H1 (cell line): ENCODE data around the gene EMP2. TPM values are rescaled to one million over a fixed set of nuclear protein-coding genes. Genes with fewer than 3 reads are reported as not detected.
A peak's percentile ranks its signal among the peaks of the same experiment; 100 is the strongest.

Experiments used
- CTCF ChIA-PET: fragments of 300-600 bp; sonication (Branson Sonifier 250); formaldehyde crosslinking; loops from one replicate; lab custom pipeline; 2021; ENCODE audit not compliant: partially characterized antibody; lab: Charles Lee
- POLR2A ChIA-PET: fragments of 300-600 bp; sonication (Branson Sonifier 250); formaldehyde crosslinking; loops from one replicate; lab custom pipeline; 2021; ENCODE audit warnings: inconsistent platforms; ENCODE audit not compliant: partially characterized antibody; lab: Charles Lee
- DNase-seq, 2 experiments: peaks; one replicate each; pipeline versions ENCODE4 v3.0.0 to v3.0.0-alpha.2; 2010 to 2022; ENCODE audit warnings: low spot score in 2 of 2, low read depth in 1 of 2, mixed read lengths in 1 of 2
- FAIRE-seq: peaks from 2 replicates; lab custom pipeline; 2011; peaks lifted over from hg19 to GRCh38; lab: Jason Lieb, UNC
- H2AFZ ChIP-seq: 2 replicates; pipeline ENCODE4 v1.8.1; 2012; ENCODE audit warnings: low read length, inconsistent platforms
- H2AK5ac ChIP-seq: 2 replicates; pipeline ENCODE4 v1.6.1; 2013; ENCODE audit warnings: low read depth, low read length
- H2BK120ac ChIP-seq: replicated peaks from 2 replicates; pipeline ENCODE3; 2013; ENCODE audit warnings: low read depth, low read length, inconsistent platforms
- H2BK12ac ChIP-seq: 2 replicates; pipeline ENCODE4 v1.6.1; 2013; ENCODE audit warnings: low read depth, low read length
- H2BK15ac ChIP-seq: 2 replicates; pipeline ENCODE4 v1.6.1; 2013; ENCODE audit warnings: low read length
- H2BK20ac ChIP-seq: 2 replicates; pipeline ENCODE4 v1.6.1; 2013; ENCODE audit warnings: low read length
- H2BK5ac ChIP-seq: 2 replicates; pipeline ENCODE4 v1.6.1; 2013; ENCODE audit warnings: low read depth, low read length
- H3K14ac ChIP-seq: 2 replicates; pipeline ENCODE4 v1.6.1; 2013; ENCODE audit warnings: inconsistent platforms; ENCODE audit not compliant: insufficient read length
- H3K18ac ChIP-seq: 2 replicates; pipeline ENCODE4 v1.6.1; 2013; ENCODE audit warnings: low read length; ENCODE audit errors: extremely low read depth
- H3K23ac ChIP-seq: 2 replicates; pipeline ENCODE4 v1.6.1; 2013; ENCODE audit warnings: inconsistent platforms; ENCODE audit not compliant: insufficient read length
- H3K23me2 ChIP-seq: 2 replicates; pipeline ENCODE4 v1.6.1; 2013; ENCODE audit warnings: low read depth, low read length
- H3K27ac ChIP-seq: 2 replicates; pipeline ENCODE4 v1.6.1; 2011; ENCODE audit warnings: low read depth, low read length, inconsistent platforms
- H3K27me3 ChIP-seq, 4 experiments: replicated peaks in 1 of 4; 1 replicate in 1 of 4; 2 replicates in 3 of 4; pipeline versions ENCODE4 v1.6.1 to v1.8.1; 2011 to 2013; ENCODE audit warnings: low read length in 3 of 4, mild to moderate bottlenecking in 3 of 4, inconsistent platforms in 2 of 4, mixed read lengths in 2 of 4, moderate library complexity in 1 of 4; ENCODE audit not compliant: control insufficient read depth in 3 of 4, insufficient read depth in 3 of 4; ENCODE audit errors: extremely low read depth in 1 of 4
- H3K36me3 ChIP-seq, 4 experiments: 2 replicates each; pipeline versions ENCODE4 v1.6.1 to v1.8.1; 2011 to 2013; ENCODE audit warnings: mild to moderate bottlenecking in 4 of 4, low read length in 3 of 4, moderate library complexity in 2 of 4, control low read depth in 1 of 4, inconsistent platforms in 1 of 4; ENCODE audit not compliant: insufficient read depth in 4 of 4, control insufficient read depth in 2 of 4
- H3K4ac ChIP-seq: replicated peaks from 2 replicates; pipeline ENCODE3; 2013; ENCODE audit warnings: low read length, low read depth, mixed read lengths, inconsistent platforms; ENCODE audit not compliant: insufficient read length
- H3K4me1 ChIP-seq, 4 experiments: replicated peaks in 1 of 4; 1 replicate in 1 of 4; 2 replicates in 3 of 4; pipeline versions ENCODE4 v1.6.1 to v1.8.1; 2011 to 2013; ENCODE audit warnings: low read length in 3 of 4, inconsistent platforms in 2 of 4, mixed read lengths in 1 of 4; ENCODE audit not compliant: insufficient read depth in 4 of 4, control insufficient read depth in 3 of 4
- H3K4me2 ChIP-seq, 2 experiments: 2 replicates each; pipeline versions ENCODE4 v1.6.1 to v1.8.1; 2011 to 2013; ENCODE audit warnings: low read depth in 2 of 2, low read length in 2 of 2, control low read depth in 1 of 2, inconsistent platforms in 1 of 2, mild to moderate bottlenecking in 1 of 2; ENCODE audit not compliant: insufficient read depth in 1 of 2
- H3K4me3 ChIP-seq, 4 experiments: fragments of 200-600, 300-600 bp in 1 of 4; sonication (generic), shearing (Covaris generic), sonication (Bioruptor Twin) in 1 of 4; 2 replicates each; pipeline versions ENCODE4 v1.5.1 to v1.8.1; 2011 to 2016; ENCODE audit warnings: low read length in 4 of 4, low read depth in 3 of 4, control low read depth in 2 of 4, inconsistent platforms in 2 of 4, mild to moderate bottlenecking in 2 of 4, mixed read lengths in 1 of 4, moderate library complexity in 1 of 4; ENCODE audit not compliant: insufficient read depth in 2 of 4; ENCODE audit errors: extremely low read depth in 1 of 4
- H3K56ac ChIP-seq: replicated peaks from 2 replicates; pipeline ENCODE3; 2013; ENCODE audit warnings: low read depth, mild to moderate bottlenecking, mixed read lengths, low read length, inconsistent platforms; ENCODE audit not compliant: insufficient read length
- H3K79me1 ChIP-seq: 2 replicates; pipeline ENCODE4 v1.6.1; 2013; ENCODE audit warnings: low read depth, low read length, control low read depth
- H3K79me2 ChIP-seq, 2 experiments: 2 replicates each; pipeline versions ENCODE4 v1.6.1 to v1.8.1; 2012 to 2013; ENCODE audit warnings: low read length in 2 of 2, mild to moderate bottlenecking in 2 of 2, inconsistent platforms in 1 of 2; ENCODE audit not compliant: insufficient read depth in 2 of 2, control insufficient read depth in 1 of 2
- H3K9ac ChIP-seq, 4 experiments: replicated peaks in 1 of 4; 1 replicate in 1 of 4; 2 replicates in 3 of 4; pipeline versions ENCODE4 v1.6.1 to v1.8.1; 2011 to 2013; ENCODE audit warnings: low read depth in 3 of 4, low read length in 3 of 4, control low read depth in 2 of 4, mild to moderate bottlenecking in 2 of 4, moderate library complexity in 2 of 4, inconsistent platforms in 1 of 4; ENCODE audit errors: extremely low read depth in 1 of 4
- H3K9me3 ChIP-seq, 2 experiments: 2 replicates each; pipeline versions ENCODE4 v1.6.1 to v1.8.1; 2012 to 2013; ENCODE audit warnings: mild to moderate bottlenecking in 2 of 2, moderate library complexity in 2 of 2, control low read depth in 1 of 2, inconsistent platforms in 1 of 2, low read depth in 1 of 2, low read length in 1 of 2, mixed read lengths in 1 of 2; ENCODE audit not compliant: insufficient read depth in 2 of 2
- H4K20me1 ChIP-seq, 2 experiments: replicated peaks in 1 of 2; 2 replicates each; pipeline versions ENCODE3 to v1.8.1; 2011 to 2013; ENCODE audit warnings: inconsistent platforms in 2 of 2, low read length in 2 of 2, mild to moderate bottlenecking in 1 of 2; ENCODE audit not compliant: insufficient read depth in 2 of 2, control insufficient read depth in 1 of 2
- H4K5ac ChIP-seq: 2 replicates; pipeline ENCODE4 v1.6.1; 2013; ENCODE audit warnings: low read length, low read depth, mixed read lengths, inconsistent platforms; ENCODE audit not compliant: insufficient read length
- H4K8ac ChIP-seq: 2 replicates; pipeline ENCODE4 v1.8.0; 2013; ENCODE audit warnings: mild to moderate bottlenecking, moderate library complexity, low read length, inconsistent platforms; ENCODE audit not compliant: insufficient read depth; ENCODE audit errors: extremely low read depth
- H4K91ac ChIP-seq: replicated peaks from 2 replicates; pipeline ENCODE3; 2013; ENCODE audit warnings: low read length, mixed read lengths, inconsistent platforms; ENCODE audit not compliant: insufficient read length
- CTCF ChIP-seq, 3 experiments: IDR thresholded peaks; 1 replicate in 2 of 3; 2 replicates in 1 of 3; pipeline versions ENCODE4 v1.5.1 to v1.6.1; 2011; ENCODE audit warnings: low read length in 3 of 3, mild to moderate bottlenecking in 3 of 3, inconsistent platforms in 2 of 3, low read depth in 1 of 3, moderate library complexity in 1 of 3; ENCODE audit not compliant: insufficient read depth in 1 of 3; ENCODE audit errors: control extremely low read depth in 1 of 3
- POLR2AphosphoS5 ChIP-seq: IDR thresholded peaks from 2 replicates; pipeline ENCODE4 v1.6.1; 2011; ENCODE audit warnings: low read depth, low read length
- RAD21 ChIP-seq, 2 experiments: IDR thresholded peaks in 1 of 2; conservative IDR thresholded peaks in 1 of 2; 2 replicates each; pipeline ENCODE4 v1.6.1; 2011; ENCODE audit warnings: low read depth in 2 of 2, low read length in 2 of 2, improper control_type of control experiment in 1 of 2, inconsistent platforms in 1 of 2, mild to moderate bottlenecking in 1 of 2, moderate library complexity in 1 of 2
- WGBS, 2 experiments: shearing (Covaris generic) in 1 of 2; methylation state at CpG; one replicate each; pipeline versions ENCODE4 v1.1.6 to v1.1.7; 2013 to 2015; ENCODE audit warnings: low lambda C conversion rate in 2 of 2, mixed read lengths in 2 of 2, inconsistent platforms in 1 of 2, low coverage in 1 of 2, missing lambda C conversion rate in 1 of 2; ENCODE audit not compliant: insufficient replicate concordance in 2 of 2, insufficient coverage in 1 of 2, insufficient read length in 1 of 2; ENCODE audit errors: extremely low coverage in 1 of 2, missing lambda C conversion rate in 1 of 2; 5-methylcytosine and 5-hydroxymethylcytosine counted together
- polyA plus RNA-seq, 7 experiments: library from polyadenylated mRNA; depleted of rRNA in 3 of 7; stranded (reverse) in 5 of 7; unstranded in 2 of 7; fragments of >200 nt in 5 of 7; fragments of 200-250 nt in 2 of 7; gene quantifications; 1 replicate in 5 of 7; 2 replicates in 1 of 7; 4 replicates in 1 of 7; pipeline versions ENCODE4 v1.2.1 to v1.2.3, GENCODE V29; 2011 to 2013; ENCODE audit warnings: missing spikeins in 2 of 7, mixed read lengths in 2 of 7
- total RNA-seq: library from RNA; stranded (reverse); fragmentation: NEBNext Ultra II Directional; extraction: Animal tissue kit (Norgen Biotek cat#: 25700); gene quantifications from 2 replicates; pipeline ENCODE4 v1.2.1, GENCODE V29; 2021

EMP2 gene
- total and polyA plus RNA-seq, 2 of the 8 experiments (the other 6 are each of a cell fraction or from before 2014, with no cell fraction given) = 22.6 to 23.3 TPM

DNA sequence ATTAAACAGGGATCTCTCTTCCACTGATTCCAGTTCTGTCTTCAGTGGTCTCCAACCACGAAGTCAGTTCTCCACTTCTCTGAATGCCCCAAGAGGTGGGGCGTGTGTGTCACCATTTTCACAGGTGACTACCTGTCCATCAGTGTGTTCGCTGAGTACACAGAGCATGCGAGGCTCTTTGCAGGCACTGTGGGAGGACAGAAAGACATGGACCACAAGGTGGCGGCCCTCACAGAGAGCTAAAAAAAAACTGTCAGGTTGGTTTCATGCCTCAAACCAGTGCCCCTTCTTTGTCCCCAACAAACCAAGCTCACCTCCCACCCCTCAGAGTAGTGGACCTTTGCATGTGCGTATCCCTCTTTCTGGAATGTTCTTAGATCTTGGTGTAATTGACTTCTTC is 13.8 kb downstream of the EMP2 start:
- Histone ChIP-seq H3K4me3 (no peak overlapping the region), H3K23ac (no peak overlapping the region), H2BK15ac (no peak overlapping the region), H4K20me1 (no peaks in the 10 kb centered on the region), H3K9me3 (peaks cover 6 to 12% of the 10 kb centered on the region in 2 experiments; a peak in 3 of 4 replicates), H3K14ac (no peak overlapping the region), H3K18ac (no peak overlapping the region), H3K4me2 (no peak overlapping the region), H2BK5ac (no peak overlapping the region), H2AK5ac (no peak overlapping the region), H4K91ac (no peak overlapping the region), H2BK120ac (no peak overlapping the region), H3K79me2 (no peaks in the 10 kb centered on the region; a peak in 1 of 4 replicates), H2AFZ (no peak overlapping the region), H4K5ac (no peak overlapping the region), H2BK20ac (no peak overlapping the region), H3K27me3 (no peaks in the 10 kb centered on the region), H3K9ac (no peak overlapping the region), H3K56ac (no peak overlapping the region), H3K36me3 (no peaks in the 10 kb centered on the region), H3K79me1 (peaks cover 2% of the 10 kb centered on the region), H3K4ac (no peak overlapping the region), H2BK12ac (no peak overlapping the region), H3K23me2 (no peaks in the 10 kb centered on the region), H4K8ac (no peak overlapping the region), H3K4me1 (peaks cover 0 to 4% (median 0%) of the 10 kb centered on the region in 4 experiments; a peak in 1 of 7 replicates), H3K27ac (no peak overlapping the region)
- ChIA-PET CTCF (interaction anchor here (0.5 to 3.3 kb wide), 30 partner anchors 8 to 414 kb away, joined by 3 to 16 read pairs (median 4); partner anchors contain the start of gene EMP2), POLR2A (interaction anchor here (1.0 to 1.6 kb wide), 2 partner anchors 10 to 186 kb away, joined by 3 to 4 read pairs; no protein-coding TSS in a partner anchor)
- no peak for DNase-seq
- 84% methylated on average over 6 of the region's 6 CpGs; no CpG with 5 or more reads in 1 of the 2 experiments for WGBS, 2 experiments
- TF ChIP-seq RAD21 (IDR thresholded peaks at IDR 0.05 in 1 of 2, conservative IDR thresholded peaks at IDR 0.05 in 1 of 2; ENCODE audit: low read depth in 2 of 2, low read length in 2 of 2) (peak; percentile 36 to 52; a peak in 3 of 4 replicates), CTCF (IDR thresholded peaks at IDR 0.05; ENCODE audit: control extremely low read depth in 1 of 3, insufficient read depth in 1 of 3, low read depth in 1 of 3, low read length in 3 of 3) (peak; percentile 33 to 45 (median 39); a peak in 3 of 4 replicates), POLR2AphosphoS5 (no peak)
- no peak for FAIRE-seq
